IPS-15b (cell line): Measurements from ENCODE around the gene BACH2.
"Not testable (repeated sequence)": the region's sequence is repeated elsewhere in the genome, so short reads cannot be mapped to it uniquely, and the experiment has no call there.

Experiments
- H3K27me3 ChIP-seq: one replicate; pipeline ENCODE4 v1.6.1; 2013; ENCODE audit warnings: low read length; ENCODE audit not compliant: control insufficient read depth, insufficient read depth
- H3K36me3 ChIP-seq: one replicate; pipeline ENCODE4 v1.6.1; 2013; ENCODE audit warnings: low read length; ENCODE audit not compliant: control insufficient read depth, insufficient read depth
- H3K4me1 ChIP-seq: one replicate; pipeline ENCODE4 v1.6.1; 2013; ENCODE audit warnings: mild to moderate bottlenecking, low read length; ENCODE audit not compliant: control insufficient read depth, insufficient read depth
- H3K4me3 ChIP-seq: one replicate; pipeline ENCODE4 v1.5.1; 2013; ENCODE audit warnings: low read depth, low read length
- H3K9ac ChIP-seq: one replicate; pipeline ENCODE4 v1.6.1; 2013; ENCODE audit warnings: low read depth, mild to moderate bottlenecking, low read length
- H3K9me3 ChIP-seq: one replicate; pipeline ENCODE4 v1.6.1; 2013; ENCODE audit warnings: mild to moderate bottlenecking, low read length; ENCODE audit not compliant: control insufficient read depth, insufficient read depth

Gene BACH2

DNA sequence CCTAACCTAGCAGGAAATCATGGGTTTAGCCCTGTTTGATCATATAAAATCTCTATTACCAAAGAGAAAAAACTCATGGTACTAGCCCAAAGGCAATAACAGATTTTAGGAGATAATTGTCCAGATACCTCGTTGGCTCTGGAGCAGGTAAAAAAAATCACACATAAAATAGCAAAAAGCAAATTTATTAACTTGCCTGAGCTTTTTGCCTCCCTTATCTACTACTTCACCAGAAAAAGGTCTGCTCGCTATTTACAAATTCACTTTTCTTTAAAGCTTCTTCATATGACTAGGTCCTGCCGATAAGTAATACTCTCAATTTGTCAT, 320.0 kb downstream of the BACH2 start:
- H3K9me3 ChIP-seq: no peaks in the 10 kb centered on the region
- no peak overlapping the region for H3K4me3 ChIP-seq
- H3K36me3 ChIP-seq: no peaks in the 10 kb centered on the region
- H3K27me3 ChIP-seq: no peaks in the 10 kb centered on the region
- H3K9ac ChIP-seq: no peak overlapping the region
- no peaks in the 10 kb centered on the region for H3K4me1 ChIP-seq

DNA sequence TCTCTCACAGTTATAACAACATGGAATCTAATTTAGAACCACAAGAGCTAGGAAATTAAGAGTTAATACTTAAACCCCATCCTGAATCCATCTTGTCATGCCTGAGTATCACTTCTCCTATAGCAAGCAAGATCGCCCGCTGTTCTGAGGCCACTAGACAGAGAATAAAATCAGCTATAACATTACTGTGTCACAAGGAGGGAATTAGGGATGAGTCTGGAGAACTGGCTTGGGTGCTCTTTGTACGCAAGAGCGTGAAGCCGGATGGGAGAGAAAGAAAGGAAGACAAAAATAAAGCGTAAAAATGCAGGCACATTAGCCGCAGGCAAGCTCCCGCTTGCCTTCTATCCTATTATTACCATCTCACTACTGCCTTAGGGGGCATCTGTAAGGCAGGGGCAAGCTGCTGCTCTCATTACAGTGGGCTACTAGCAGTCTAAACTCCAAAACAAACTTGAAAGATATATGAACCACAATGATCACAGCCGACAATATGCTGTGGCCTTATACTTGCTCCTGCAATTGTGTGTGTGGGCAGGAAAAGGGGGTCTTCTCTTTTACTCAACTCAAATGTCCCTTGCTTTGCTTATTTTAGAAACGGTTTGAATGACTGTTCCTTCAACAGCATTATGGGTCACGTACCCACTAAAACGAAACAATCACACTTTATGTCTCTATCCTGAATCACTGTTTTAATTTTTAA, 320.5 kb downstream of the BACH2 start:
- Histone ChIP-seq H3K9ac (no peak overlapping the region), H3K4me1 (no peaks in the 10 kb centered on the region), H3K9me3 (no peaks in the 10 kb centered on the region), H3K36me3 (no peaks in the 10 kb centered on the region), H3K4me3 (no peak overlapping the region), H3K27me3 (no peaks in the 10 kb centered on the region)

- H3K4me1 ChIP-seq: no peaks in the 10 kb centered on the region
- H3K36me3 ChIP-seq: no peaks in the 10 kb centered on the region
- no peak overlapping the region for H3K9ac ChIP-seq
- H3K9me3 ChIP-seq: no peaks in the 10 kb centered on the region
- no peaks in the 10 kb centered on the region for H3K27me3 ChIP-seq
- H3K4me3 ChIP-seq: no peak overlapping the region
Measured at GRCh38 chr6:89975366-89975765, 321.3 kb downstream of the BACH2 start.

GRCh38 chr6:89974834-89975233, 321.8 kb downstream of the BACH2 start:
- Histone ChIP-seq H3K9ac (no peak overlapping the region), H3K36me3 (no peaks in the 10 kb centered on the region), H3K9me3 (no peaks in the 10 kb centered on the region), H3K4me3 (no peak overlapping the region), H3K4me1 (no peaks in the 10 kb centered on the region), H3K27me3 (no peaks in the 10 kb centered on the region)

- Histone ChIP-seq H3K4me3 (no peak overlapping the region), H3K27me3 (no peaks in the 10 kb centered on the region), H3K4me1 (no peaks in the 10 kb centered on the region), H3K9me3 (no peaks in the 10 kb centered on the region), H3K9ac (no peak overlapping the region), H3K36me3 (no peaks in the 10 kb centered on the region)
Measured at GRCh38 chr6:89972025-89972381, 324.6 kb downstream of the BACH2 start.

DNA sequence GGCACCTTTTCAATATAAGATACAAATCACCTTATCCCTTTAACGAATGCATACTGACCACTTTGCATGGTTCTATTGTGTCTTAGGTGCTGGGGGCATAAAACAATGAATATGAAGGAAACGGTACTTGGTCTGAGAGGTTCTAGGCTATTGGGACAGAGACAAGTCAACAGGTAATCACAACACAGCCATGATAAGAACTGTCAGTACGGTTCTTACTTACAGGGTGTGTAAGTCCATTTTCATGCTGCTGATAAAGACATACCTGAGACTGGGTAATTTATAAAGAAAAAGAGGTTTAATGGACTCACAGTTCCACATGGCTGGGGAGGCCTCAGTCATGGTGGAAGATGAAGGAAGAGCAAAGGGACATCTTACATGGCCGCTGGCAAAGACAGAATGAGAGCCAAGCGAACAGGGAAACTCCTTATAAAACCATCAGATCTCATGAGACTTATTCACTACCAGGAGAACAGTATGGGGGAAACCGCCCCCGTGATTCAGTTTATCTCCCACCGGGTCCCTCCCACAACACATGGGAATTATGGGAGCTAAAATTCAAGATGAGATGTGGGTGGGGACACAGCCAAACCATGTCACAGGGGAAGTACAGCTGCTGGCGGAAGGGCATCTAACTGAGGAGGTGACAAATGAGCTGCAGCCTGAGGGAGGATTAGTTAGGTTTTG, 325.2 kb downstream of the BACH2 start:
- H3K4me1 ChIP-seq, H3K4me3 ChIP-seq, H3K9ac ChIP-seq, H3K36me3 ChIP-seq, H3K27me3 ChIP-seq, H3K9me3 ChIP-seq: not testable (repeated sequence)

- H3K4me3 ChIP-seq: no peak overlapping the region
- no peak overlapping the region for H3K9ac ChIP-seq
- H3K27me3 ChIP-seq: no peaks in the 10 kb centered on the region
- no peaks in the 10 kb centered on the region for H3K4me1 ChIP-seq
- H3K36me3 ChIP-seq: no peaks in the 10 kb centered on the region
- H3K9me3 ChIP-seq: no peaks in the 10 kb centered on the region
Measured at GRCh38 chr6:89970609-89971337, 325.9 kb downstream of the BACH2 start.

GRCh38 chr6:89970072-89970471, 326.6 kb downstream of the BACH2 start:
- H3K9ac ChIP-seq: no peak overlapping the region

DNA sequence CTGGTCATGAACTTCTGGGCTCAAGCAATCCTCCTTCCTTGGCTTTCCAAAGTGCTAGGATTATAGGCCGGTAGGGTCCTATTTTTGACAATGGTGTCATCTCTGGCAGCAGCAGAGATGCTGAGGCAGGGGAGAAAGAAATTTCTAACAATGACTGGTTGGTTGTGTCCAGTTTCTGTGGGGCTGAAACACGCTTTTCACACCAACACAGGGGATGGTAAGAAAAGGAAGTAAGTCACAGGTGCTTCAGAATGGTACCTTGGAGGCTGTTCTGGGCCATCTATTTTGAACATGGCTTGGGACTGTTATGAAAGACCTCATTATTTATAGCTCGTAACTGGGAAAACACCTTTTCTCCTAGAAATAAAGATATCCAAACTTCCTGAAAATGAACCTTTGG, 329.7 kb downstream of the BACH2 start:
- Histone ChIP-seq H3K36me3 (no peaks in the 10 kb centered on the region), H3K4me3 (no peak overlapping the region), H3K4me1 (no peaks in the 10 kb centered on the region), H3K9ac (no peak overlapping the region), H3K27me3 (no peaks in the 10 kb centered on the region), H3K9me3 (no peaks in the 10 kb centered on the region)

More at GRCh38 chr6:89970072-89970471, 326.6 kb downstream of the BACH2 start:
- Histone ChIP-seq H3K9me3 (no peaks in the 10 kb centered on the region), H3K4me3 (no peak overlapping the region), H3K4me1 (no peaks in the 10 kb centered on the region), H3K36me3 (no peaks in the 10 kb centered on the region), H3K27me3 (no peaks in the 10 kb centered on the region)

DNA sequence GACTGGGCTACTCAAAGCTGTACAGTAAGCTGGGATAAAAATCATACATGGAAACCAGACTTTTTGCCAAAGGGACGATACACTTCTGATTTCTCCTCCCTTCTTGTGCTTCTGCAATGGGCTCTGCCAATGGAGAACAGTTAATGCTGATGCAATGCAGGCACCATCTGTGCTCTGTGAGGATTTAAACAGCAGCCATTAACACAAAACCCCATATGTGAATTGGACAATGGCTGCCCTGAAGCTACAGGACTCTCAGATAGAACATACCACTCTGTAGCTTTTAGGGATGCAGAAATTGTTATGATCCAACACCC, 330.5 kb downstream of the BACH2 start:
- H3K9ac ChIP-seq: no peak overlapping the region
- H3K9me3 ChIP-seq: no peaks in the 10 kb centered on the region
- H3K27me3 ChIP-seq: no peaks in the 10 kb centered on the region
- H3K4me1 ChIP-seq: no peaks in the 10 kb centered on the region
- no peaks in the 10 kb centered on the region for H3K36me3 ChIP-seq
- no peak overlapping the region for H3K4me3 ChIP-seq

GRCh38 chr6:89965441-89966227, 331.0 kb downstream of the BACH2 start:
- Histone ChIP-seq H3K9ac (no peak overlapping the region), H3K4me1 (no peaks in the 10 kb centered on the region), H3K9me3 (no peaks in the 10 kb centered on the region), H3K4me3 (no peak overlapping the region), H3K36me3 (no peaks in the 10 kb centered on the region), H3K27me3 (no peaks in the 10 kb centered on the region)
